Measurements from ENCODE around the gene CHST11.

CHST11 gene

DNA sequence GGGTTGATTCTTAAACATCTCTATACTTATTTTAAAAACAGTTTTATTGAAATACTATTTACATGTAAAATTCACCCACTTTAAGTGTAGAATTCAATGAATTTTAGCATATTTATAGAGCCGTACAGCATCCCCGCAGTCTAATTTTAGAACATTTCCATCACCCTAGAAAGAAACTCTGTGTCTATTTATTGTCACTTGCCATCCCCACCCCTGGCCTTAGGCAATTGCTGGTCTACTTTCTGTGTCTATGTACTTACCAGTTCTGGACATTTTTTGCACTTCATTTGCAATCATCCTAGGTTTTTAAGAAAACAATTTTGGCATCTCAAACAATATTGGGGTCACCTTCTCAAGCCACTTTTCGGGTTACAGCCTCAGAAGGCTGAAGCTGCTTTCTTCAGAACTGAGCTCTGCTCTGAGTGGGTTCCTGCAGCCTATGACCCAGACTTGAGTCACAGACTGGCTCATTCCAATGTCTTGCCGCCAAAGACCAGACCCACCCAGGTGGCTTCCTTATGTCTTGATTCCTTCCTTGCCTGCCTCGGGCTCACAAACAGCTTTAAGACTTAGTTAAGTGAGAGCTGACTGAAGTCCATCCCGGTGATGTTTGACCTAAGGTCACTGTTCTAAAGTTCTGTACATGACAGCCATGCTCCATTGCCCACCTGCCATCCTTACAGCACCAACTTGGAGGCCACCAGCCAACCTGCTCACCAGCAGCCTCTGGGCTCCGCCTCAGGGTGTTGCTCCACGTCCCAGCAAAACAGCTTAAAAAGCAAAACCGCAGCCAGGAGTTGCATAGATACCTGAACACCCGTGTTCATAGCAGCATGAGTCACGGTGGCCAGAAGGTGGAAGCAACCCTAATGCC, 131.5 kb downstream of the CHST11 start:
- Mint-ChIP-seq H3K27me3 (ENCODE audit: low read depth, poor library complexity) (peaks cover 2% of the 10 kb centered on the region), H3K4me3 (no peak overlapping the region), H3K36me3 (ENCODE audit: low read depth) (peaks cover 5% of the 10 kb centered on the region), H3K27ac (no peak overlapping the region), H3K9me3 (peaks cover 3% of the 10 kb centered on the region), H3K4me1 (peaks cover 57% of the 10 kb centered on the region)
- TF ChIP-seq, protein P1, sequence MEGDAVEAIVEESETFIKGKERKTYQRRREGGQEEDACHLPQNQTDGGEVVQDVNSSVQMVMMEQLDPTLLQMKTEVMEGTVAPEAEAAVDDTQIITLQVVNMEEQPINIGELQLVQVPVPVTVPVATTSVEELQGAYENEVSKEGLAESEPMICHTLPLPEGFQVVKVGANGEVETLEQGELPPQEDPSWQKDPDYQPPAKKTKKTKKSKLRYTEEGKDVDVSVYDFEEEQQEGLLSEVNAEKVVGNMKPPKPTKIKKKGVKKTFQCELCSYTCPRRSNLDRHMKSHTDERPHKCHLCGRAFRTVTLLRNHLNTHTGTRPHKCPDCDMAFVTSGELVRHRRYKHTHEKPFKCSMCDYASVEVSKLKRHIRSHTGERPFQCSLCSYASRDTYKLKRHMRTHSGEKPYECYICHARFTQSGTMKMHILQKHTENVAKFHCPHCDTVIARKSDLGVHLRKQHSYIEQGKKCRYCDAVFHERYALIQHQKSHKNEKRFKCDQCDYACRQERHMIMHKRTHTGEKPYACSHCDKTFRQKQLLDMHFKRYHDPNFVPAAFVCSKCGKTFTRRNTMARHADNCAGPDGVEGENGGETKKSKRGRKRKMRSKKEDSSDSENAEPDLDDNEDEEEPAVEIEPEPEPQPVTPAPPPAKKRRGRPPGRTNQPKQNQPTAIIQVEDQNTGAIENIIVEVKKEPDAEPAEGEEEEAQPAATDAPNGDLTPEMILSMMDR (IDR thresholded peaks at IDR 0.05): no peak
- DNase-seq: peak; percentile 19

DNA sequence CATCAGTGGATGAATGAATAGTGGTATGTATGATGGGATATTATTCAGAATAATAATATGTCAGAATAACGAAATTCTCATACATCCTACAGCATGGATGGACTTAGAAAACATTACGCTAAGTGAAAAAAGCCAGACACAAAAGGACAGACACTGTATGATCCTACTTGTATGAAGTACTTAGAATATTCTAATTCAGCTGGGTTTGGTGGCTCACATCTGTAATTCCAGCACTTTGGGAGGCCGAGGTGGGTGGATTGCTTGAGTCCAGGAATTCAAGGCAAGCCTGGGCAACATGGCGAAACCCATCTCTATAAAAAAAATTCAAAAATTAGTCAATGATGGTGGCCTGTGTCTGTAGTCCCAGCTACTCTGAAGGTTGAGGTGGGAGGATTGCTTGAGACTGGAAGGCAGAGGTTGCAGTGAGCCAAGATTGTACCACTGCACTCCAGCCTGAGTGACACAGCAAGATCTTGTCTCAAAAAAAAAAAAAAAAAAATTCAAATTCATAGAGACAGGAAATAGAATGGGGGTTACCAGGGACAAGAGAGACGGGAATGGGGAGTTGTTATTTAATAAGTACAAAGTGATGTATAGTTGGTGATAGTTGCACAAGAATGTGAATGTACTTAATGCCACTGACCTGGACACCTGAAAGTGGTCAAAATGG, 132.3 kb downstream of the CHST11 start:
- Mint-ChIP-seq H3K4me1 (peaks cover 49% of the 10 kb centered on the region), H3K27me3 (ENCODE audit: low read depth, poor library complexity) (peaks cover 2% of the 10 kb centered on the region), H3K27ac (no peak overlapping the region), H3K36me3 (ENCODE audit: low read depth) (peaks cover 5% of the 10 kb centered on the region), H3K9me3 (peaks cover 3% of the 10 kb centered on the region), H3K4me3 (no peak overlapping the region)
- TF ChIP-seq, protein P1 (IDR thresholded peaks at IDR 0.05): no peak
- DNase-seq: no peak

DNA sequence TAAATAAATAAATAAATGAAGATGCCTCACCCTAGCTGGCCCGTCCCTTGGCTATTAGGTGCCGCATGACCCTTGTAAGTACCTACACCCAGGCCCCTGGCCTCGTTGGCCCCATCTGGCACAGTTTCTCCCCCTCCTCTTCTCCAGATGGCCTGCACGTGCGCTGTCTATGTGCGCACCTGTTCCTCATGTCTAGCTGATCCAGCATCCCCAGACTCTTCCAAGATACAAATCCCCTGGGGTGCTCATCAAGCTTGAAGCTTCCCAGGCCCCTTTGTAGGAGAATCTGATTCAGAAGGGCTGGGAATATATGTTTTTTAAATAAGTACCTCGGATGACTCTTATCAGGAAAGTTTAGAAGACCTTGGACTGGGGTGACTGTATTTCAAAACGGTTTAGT, 133.3 kb downstream of the CHST11 start:
- no peak for DNase-seq
- no peak overlapping the region for H3K27ac Mint-ChIP-seq
- H3K4me3 Mint-ChIP-seq: no peak overlapping the region
- H3K36me3 Mint-ChIP-seq (ENCODE audit: low read depth): peaks cover 5% of the 10 kb centered on the region
- H3K9me3 Mint-ChIP-seq: peaks cover 3% of the 10 kb centered on the region
- peaks cover 2% of the 10 kb centered on the region for H3K27me3 Mint-ChIP-seq (ENCODE audit: low read depth, poor library complexity)
- peaks cover 45% of the 10 kb centered on the region for H3K4me1 Mint-ChIP-seq
- TF ChIP-seq, protein P1 (IDR thresholded peaks at IDR 0.05): no peak

DNA sequence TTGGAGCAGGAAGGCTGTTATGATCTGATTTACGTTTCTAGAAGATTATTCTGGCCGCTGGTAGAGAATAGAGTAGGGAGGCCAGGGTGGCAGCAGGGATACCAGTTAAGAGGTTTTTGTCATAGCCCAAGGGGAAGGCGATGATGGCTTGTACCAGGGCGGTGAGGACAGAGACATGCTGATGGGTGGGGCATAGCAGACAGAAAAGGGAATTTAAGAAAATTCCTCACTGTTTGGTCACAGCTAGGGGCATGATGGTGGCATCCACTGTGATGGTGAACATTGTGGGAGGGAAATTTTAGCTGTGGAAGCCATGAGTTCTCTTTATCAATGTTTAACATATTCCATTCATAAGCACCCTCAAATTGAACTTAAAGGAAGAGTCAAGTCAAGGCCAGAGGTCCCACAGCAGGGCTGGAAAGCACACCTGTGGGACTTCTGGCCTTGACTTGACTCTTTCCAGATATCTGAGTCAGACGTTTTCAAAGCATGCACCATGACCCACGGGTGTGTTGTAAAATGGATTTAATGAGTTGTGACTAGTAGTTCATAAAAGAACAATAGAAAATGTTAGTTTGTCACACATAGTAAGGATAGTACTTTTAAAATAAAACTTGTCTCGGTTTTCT, 134.6 kb downstream of the CHST11 start:
- Mint-ChIP-seq H3K36me3 (ENCODE audit: low read depth) (peaks cover 5% of the 10 kb centered on the region), H3K27ac (no peak overlapping the region), H3K27me3 (ENCODE audit: low read depth, poor library complexity) (peaks cover 2% of the 10 kb centered on the region), H3K4me1 (peaks cover 44% of the 10 kb centered on the region), H3K9me3 (peaks cover 3% of the 10 kb centered on the region), H3K4me3 (no peak overlapping the region)
- DNase-seq: no peak
- TF ChIP-seq, protein P1 (IDR thresholded peaks at IDR 0.05): no peak

DNA sequence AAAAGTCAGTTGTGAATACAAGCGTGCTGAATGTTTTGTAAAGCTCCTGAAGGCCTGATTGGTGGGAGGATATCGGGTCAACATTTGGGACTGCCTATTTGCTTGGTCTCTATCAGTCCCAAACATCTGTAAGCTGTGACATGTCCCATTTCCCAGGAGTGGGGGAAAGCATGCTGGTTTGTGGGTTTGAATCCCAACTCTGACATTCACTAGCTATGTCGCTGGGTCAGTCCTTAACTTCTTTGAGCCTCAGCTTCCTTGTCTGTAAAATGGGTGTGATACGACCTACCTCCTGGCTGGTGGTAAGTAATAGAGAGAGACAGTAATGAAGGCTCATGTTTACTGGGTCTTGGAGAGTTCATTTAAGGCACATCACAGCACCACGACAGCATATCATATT, 136.7 kb downstream of the CHST11 start:
- peaks cover 45% of the 10 kb centered on the region for H3K4me1 Mint-ChIP-seq
- no peak overlapping the region for H3K27ac Mint-ChIP-seq
- peaks cover 5% of the 10 kb centered on the region for H3K36me3 Mint-ChIP-seq (ENCODE audit: low read depth)
- peaks cover 2% of the 10 kb centered on the region for H3K27me3 Mint-ChIP-seq (ENCODE audit: low read depth, poor library complexity)
- TF ChIP-seq, protein P1 (IDR thresholded peaks at IDR 0.05): no peak
- no peak for DNase-seq
- peaks cover 3% of the 10 kb centered on the region for H3K9me3 Mint-ChIP-seq
- no peak overlapping the region for H3K4me3 Mint-ChIP-seq

Data from nephron progenitor cell (in vitro differentiated cells).